ENCODE results near the gene VPS9D1. TPM values are rescaled to one million over a fixed set of nuclear protein-coding genes. Genes with fewer than 3 reads are reported as not detected.

The VPS9D1 gene
- total and polyA plus RNA-seq, 2 experiments from 2014 or later = 2.1 to 2.2 TPM

DNA sequence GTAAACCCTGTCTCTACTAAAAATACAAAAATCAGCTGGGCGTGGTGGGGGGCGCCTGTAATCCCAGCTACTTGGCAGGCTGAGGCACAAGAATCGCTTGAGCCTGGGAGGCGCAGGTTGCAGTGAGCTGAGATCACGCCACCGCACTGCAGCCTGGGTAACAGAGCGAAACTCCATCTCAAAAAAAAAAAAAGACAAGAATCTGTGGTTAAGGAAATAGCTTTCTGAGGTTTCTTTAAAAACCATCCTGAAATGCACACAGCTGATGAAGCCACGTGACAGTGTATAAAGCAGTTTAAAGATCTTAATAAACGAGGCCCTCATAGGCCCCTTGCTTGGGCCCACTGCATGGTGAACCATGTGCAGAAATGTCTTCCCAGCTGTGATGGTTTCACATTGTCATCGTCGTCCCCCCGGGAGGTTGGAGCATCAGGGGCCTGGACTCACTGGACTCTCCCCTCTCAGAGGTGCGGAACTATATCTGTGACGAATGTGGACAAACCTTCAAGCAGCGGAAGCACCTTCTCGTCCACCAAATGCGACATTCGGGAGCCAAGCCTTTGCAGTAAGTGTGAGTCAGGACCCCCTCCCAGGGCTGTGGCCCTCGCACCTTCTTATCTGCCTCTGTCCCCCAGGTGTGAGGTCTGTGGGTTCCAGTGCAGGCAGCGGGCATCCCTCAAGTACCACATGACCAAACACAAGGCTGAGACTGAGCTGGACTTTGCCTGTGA lies 16.8 kb upstream of the VPS9D1 start:
- Histone ChIP-seq H2AFZ (no peak overlapping the region), H3F3A (replicated peaks; ENCODE audit: low read depth) (peaks cover 9% of the 10 kb centered on the region), H3K27me3 (ENCODE audit: insufficient read depth) (no peaks in the 10 kb centered on the region), H3K27ac (ENCODE audit: low read depth) (no peak overlapping the region), H3K36me3 (ENCODE audit: insufficient read depth) (peaks cover 29% of the 10 kb centered on the region; the same call in 1 of the 2 replicates), H4K20me1 (replicated peaks; ENCODE audit: insufficient read depth) (peaks cover 2% of the 10 kb centered on the region; the same call in 1 of the 2 replicates), H3K4me2 (no peak overlapping the region), H3K4me3 (no peak overlapping the region), H3K9me2 (ENCODE audit: insufficient read depth) (no peaks in the 10 kb centered on the region), H3K79me2 (replicated peaks; ENCODE audit: insufficient read depth) (no peaks in the 10 kb centered on the region), H3K4me1 (ENCODE audit: insufficient read depth) (no peaks in the 10 kb centered on the region)
- Mint-ChIP-seq H3K36me3 (ENCODE audit: low read depth) (peaks cover 88% of the 10 kb centered on the region), H3K4me3 (no peak overlapping the region), H3K27ac (no peak overlapping the region), H3K27me3 (ENCODE audit: insufficient read depth, low read depth, poor library complexity) (peaks cover 12% of the 10 kb centered on the region), H3K4me1 (no peaks in the 10 kb centered on the region), H3K9me3 (no peaks in the 10 kb centered on the region; the same call in 2 of the 3 replicates)
- TF ChIP-seq NANOG (IDR thresholded peaks at IDR 0.05; ENCODE audit: borderline replicate concordance) (no peak), POLR2AphosphoS5 (IDR thresholded peaks at IDR 0.05; ENCODE audit: low read depth) (peak; percentile 11; the same call in 1 of the 2 replicates)
- ATAC-seq (no peak), DNase-seq (ENCODE audit: low spot score) (no peak)

DNA sequence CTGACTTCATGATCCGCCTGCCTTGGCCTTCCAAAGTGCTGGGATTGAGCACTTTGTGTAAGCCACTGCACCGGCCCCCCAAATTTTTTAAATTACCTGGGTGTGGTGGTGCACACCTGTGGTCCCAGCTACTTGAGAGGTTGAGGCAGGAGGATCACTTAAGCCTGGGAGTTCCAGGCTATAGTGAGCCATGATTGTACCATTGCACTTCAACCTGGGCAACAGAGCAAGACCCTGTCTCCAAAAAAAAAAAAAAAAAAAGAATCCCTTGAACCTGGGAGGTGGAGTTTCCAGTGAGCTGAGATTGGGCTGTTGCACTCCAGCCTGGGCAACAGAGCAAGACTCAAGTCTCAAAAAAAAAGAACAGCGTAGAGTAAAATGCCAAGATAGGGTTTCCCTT lies 15.9 kb upstream of the VPS9D1 start:
- no peak overlapping the region for H3K4me2 ChIP-seq
- no peak overlapping the region for H3K4me3 ChIP-seq
- H3K4me1 ChIP-seq (ENCODE audit: insufficient read depth) = no peaks in the 10 kb centered on the region
- H3K27me3 ChIP-seq (ENCODE audit: insufficient read depth) = no peaks in the 10 kb centered on the region
- H3K27ac ChIP-seq (ENCODE audit: low read depth) = no peak overlapping the region
- H3K4me3 Mint-ChIP-seq = no peak overlapping the region
- peaks cover 17% of the 10 kb centered on the region for H3K27me3 Mint-ChIP-seq (ENCODE audit: insufficient read depth, low read depth, poor library complexity)
- H3F3A ChIP-seq (replicated peaks; ENCODE audit: low read depth) = peaks cover 14% of the 10 kb centered on the region
- H3K9me3 Mint-ChIP-seq = no peaks in the 10 kb centered on the region; the same call in 2 of the 3 replicates
- no peaks in the 10 kb centered on the region for H3K79me2 ChIP-seq (replicated peaks; ENCODE audit: insufficient read depth)
- H3K27ac Mint-ChIP-seq = no peak overlapping the region
- H2AFZ ChIP-seq = no peak overlapping the region
- no peaks in the 10 kb centered on the region; the same call in 2 of the 3 replicates for H3K4me1 Mint-ChIP-seq
- DNase-seq (ENCODE audit: low spot score) (no peak), ATAC-seq (no peak)
- no peaks in the 10 kb centered on the region; the same call in 1 of the 2 replicates for H4K20me1 ChIP-seq (replicated peaks; ENCODE audit: insufficient read depth)
- no peaks in the 10 kb centered on the region for H3K9me2 ChIP-seq (ENCODE audit: insufficient read depth)
- H3K36me3 ChIP-seq (ENCODE audit: insufficient read depth) = peaks cover 29% of the 10 kb centered on the region; the same call in 1 of the 2 replicates
- H3K36me3 Mint-ChIP-seq (ENCODE audit: low read depth) = peaks cover 92% of the 10 kb centered on the region
- no peak for TF ChIP-seq EZH2 (IDR thresholded peaks at IDR 0.05; ENCODE audit: low read depth, unreplicated experiment)
- TF ChIP-seq, protein P1, sequence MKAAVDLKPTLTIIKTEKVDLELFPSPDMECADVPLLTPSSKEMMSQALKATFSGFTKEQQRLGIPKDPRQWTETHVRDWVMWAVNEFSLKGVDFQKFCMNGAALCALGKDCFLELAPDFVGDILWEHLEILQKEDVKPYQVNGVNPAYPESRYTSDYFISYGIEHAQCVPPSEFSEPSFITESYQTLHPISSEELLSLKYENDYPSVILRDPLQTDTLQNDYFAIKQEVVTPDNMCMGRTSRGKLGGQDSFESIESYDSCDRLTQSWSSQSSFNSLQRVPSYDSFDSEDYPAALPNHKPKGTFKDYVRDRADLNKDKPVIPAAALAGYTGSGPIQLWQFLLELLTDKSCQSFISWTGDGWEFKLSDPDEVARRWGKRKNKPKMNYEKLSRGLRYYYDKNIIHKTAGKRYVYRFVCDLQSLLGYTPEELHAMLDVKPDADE (IDR thresholded peaks at IDR 0.05) = no peak
- TF ChIP-seq, protein P2, sequence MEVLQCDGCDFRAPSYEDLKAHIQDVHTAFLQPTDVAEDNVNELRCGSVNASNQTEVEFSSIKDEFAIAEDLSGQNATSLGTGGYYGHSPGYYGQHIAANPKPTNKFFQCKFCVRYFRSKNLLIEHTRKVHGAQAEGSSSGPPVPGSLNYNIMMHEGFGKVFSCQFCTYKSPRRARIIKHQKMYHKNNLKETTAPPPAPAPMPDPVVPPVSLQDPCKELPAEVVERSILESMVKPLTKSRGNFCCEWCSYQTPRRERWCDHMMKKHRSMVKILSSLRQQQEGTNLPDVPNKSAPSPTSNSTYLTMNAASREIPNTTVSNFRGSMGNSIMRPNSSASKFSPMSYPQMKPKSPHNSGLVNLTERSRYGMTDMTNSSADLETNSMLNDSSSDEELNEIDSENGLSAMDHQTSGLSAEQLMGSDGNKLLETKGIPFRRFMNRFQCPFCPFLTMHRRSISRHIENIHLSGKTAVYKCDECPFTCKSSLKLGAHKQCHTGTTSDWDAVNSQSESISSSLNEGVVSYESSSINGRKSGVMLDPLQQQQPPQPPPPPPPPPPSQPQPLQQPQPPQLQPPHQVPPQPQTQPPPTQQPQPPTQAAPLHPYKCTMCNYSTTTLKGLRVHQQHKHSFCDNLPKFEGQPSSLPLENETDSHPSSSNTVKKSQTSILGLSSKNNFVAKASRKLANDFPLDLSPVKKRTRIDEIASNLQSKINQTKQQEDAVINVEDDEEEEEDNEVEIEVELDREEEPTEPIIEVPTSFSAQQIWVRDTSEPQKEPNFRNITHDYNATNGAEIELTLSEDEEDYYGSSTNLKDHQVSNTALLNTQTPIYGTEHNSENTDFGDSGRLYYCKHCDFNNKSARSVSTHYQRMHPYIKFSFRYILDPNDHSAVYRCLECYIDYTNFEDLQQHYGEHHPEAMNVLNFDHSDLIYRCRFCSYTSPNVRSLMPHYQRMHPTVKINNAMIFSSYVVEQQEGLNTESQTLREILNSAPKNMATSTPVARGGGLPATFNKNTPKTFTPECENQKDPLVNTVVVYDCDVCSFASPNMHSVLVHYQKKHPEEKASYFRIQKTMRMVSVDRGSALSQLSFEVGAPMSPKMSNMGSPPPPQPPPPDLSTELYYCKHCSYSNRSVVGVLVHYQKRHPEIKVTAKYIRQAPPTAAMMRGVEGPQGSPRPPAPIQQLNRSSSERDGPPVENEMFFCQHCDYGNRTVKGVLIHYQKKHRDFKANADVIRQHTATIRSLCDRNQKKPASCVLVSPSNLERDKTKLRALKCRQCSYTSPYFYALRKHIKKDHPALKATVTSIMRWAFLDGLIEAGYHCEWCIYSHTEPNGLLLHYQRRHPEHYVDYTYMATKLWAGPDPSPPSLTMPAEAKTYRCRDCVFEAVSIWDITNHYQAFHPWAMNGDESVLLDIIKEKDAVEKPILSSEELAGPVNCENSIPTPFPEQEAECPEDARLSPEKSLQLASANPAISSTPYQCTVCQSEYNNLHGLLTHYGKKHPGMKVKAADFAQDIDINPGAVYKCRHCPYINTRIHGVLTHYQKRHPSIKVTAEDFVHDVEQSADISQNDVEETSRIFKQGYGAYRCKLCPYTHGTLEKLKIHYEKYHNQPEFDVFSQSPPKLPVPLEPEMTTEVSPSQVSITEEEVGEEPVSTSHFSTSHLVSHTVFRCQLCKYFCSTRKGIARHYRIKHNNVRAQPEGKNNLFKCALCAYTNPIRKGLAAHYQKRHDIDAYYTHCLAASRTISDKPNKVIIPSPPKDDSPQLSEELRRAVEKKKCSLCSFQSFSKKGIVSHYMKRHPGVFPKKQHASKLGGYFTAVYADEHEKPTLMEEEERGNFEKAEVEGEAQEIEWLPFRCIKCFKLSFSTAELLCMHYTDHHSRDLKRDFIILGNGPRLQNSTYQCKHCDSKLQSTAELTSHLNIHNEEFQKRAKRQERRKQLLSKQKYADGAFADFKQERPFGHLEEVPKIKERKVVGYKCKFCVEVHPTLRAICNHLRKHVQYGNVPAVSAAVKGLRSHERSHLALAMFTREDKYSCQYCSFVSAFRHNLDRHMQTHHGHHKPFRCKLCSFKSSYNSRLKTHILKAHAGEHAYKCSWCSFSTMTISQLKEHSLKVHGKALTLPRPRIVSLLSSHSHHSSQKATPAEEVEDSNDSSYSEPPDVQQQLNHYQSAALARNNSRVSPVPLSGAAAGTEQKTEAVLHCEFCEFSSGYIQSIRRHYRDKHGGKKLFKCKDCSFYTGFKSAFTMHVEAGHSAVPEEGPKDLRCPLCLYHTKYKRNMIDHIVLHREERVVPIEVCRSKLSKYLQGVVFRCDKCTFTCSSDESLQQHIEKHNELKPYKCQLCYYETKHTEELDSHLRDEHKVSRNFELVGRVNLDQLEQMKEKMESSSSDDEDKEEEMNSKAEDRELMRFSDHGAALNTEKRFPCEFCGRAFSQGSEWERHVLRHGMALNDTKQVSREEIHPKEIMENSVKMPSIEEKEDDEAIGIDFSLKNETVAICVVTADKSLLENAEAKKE (CRISPR knock-in tag; IDR thresholded peaks at IDR 0.05) = no peak
- TF ChIP-seq ZNF331 (CRISPR knock-in tag; IDR thresholded peaks at IDR 0.05; ENCODE audit: low read depth) = no peak
- no peak for TF ChIP-seq STAT1 (IDR thresholded peaks at IDR 0.05; ENCODE audit: unreplicated experiment)
- TF ChIP-seq, protein P3, sequence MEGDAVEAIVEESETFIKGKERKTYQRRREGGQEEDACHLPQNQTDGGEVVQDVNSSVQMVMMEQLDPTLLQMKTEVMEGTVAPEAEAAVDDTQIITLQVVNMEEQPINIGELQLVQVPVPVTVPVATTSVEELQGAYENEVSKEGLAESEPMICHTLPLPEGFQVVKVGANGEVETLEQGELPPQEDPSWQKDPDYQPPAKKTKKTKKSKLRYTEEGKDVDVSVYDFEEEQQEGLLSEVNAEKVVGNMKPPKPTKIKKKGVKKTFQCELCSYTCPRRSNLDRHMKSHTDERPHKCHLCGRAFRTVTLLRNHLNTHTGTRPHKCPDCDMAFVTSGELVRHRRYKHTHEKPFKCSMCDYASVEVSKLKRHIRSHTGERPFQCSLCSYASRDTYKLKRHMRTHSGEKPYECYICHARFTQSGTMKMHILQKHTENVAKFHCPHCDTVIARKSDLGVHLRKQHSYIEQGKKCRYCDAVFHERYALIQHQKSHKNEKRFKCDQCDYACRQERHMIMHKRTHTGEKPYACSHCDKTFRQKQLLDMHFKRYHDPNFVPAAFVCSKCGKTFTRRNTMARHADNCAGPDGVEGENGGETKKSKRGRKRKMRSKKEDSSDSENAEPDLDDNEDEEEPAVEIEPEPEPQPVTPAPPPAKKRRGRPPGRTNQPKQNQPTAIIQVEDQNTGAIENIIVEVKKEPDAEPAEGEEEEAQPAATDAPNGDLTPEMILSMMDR (conservative IDR thresholded peaks at IDR 0.05; ENCODE audit: low read depth in 2 of 2) = no peak

Data from GM23338 (cell line).